Fibroblast of skin of right quadriceps (primary cell): ENCODE results near the gene PDHB.
A peak's percentile ranks its signal among the peaks of the same experiment; 100 is the strongest.
"Not testable (repeated sequence)": the region's sequence is repeated elsewhere in the genome, so short reads cannot be mapped to it uniquely, and the experiment has no call there.

Experiments
- DNase-seq: peaks from one replicate; pipeline ENCODE4 v3.0.0-alpha.2; 2013

PDHB gene

GRCh38 chr3:58433400-58434167 lies at the start of gene PDHB:
Gene PDHB, minus strand, starts transcription at chr3:58433832. Its CDS starts 23 bp downstream, at chr3:58433809.
- peak; percentile 90 for DNase-seq

GRCh38 chr3:58482917-58483636 lies 49.4 kb upstream of the PDHB start:
- no peak for DNase-seq

- DNase-seq = no peak
Observed at GRCh38 chr3:58480309-58480708, 46.7 kb upstream of the PDHB start.

- no peak for DNase-seq
Observed at GRCh38 chr3:58478781-58479180, 45.1 kb upstream of the PDHB start.

GRCh38 chr3:58474967-58475578 lies 41.4 kb upstream of the PDHB start:
- DNase-seq = no peak

GRCh38 chr3:58474348-58474911 lies 40.8 kb upstream of the PDHB start:
- DNase-seq = no peak

- no peak for DNase-seq
Observed at GRCh38 chr3:58473275-58473674, 39.6 kb upstream of the PDHB start.

GRCh38 chr3:58471025-58471887 lies 37.6 kb upstream of the PDHB start:
- peak; percentile 97 for DNase-seq

- DNase-seq = no peak
Observed at GRCh38 chr3:58470363-58471024, 36.9 kb upstream of the PDHB start.

GRCh38 chr3:58469096-58469495 lies 35.5 kb upstream of the PDHB start:
- no peak for DNase-seq

- DNase-seq = no peak
Observed at GRCh38 chr3:58466899-58467563, 33.4 kb upstream of the PDHB start.

- no peak for DNase-seq
Observed at GRCh38 chr3:58464866-58465265, 31.2 kb upstream of the PDHB start.

- no peak for DNase-seq
Observed at GRCh38 chr3:58463942-58464271, 30.3 kb upstream of the PDHB start.

- DNase-seq = peak; percentile 86
Observed at GRCh38 chr3:58463181-58463941, 29.7 kb upstream of the PDHB start.

- DNase-seq = no peak
Observed at GRCh38 chr3:58462829-58463180, 29.2 kb upstream of the PDHB start.

- no peak for DNase-seq
Observed at GRCh38 chr3:58459160-58459559, 25.5 kb upstream of the PDHB start.

- no peak for DNase-seq
Observed at GRCh38 chr3:58452176-58452575, 18.5 kb upstream of the PDHB start.

GRCh38 chr3:58441514-58442450 lies 8.2 kb upstream of the PDHB start:
- DNase-seq = no peak

- DNase-seq = not testable (repeated sequence)
Observed at GRCh38 chr3:58440996-58441355, 7.3 kb upstream of the PDHB start.

GRCh38 chr3:58437276-58437675 lies 3.6 kb upstream of the PDHB start:
- not testable (repeated sequence) for DNase-seq
